CD4-positive, alpha-beta memory T cell (primary cell): ENCODE measurements around the gene CHSY3. TPM values are rescaled to one million over a fixed set of nuclear protein-coding genes. Genes with fewer than 3 reads are reported as not detected.

ENCODE experiments used
- CTCF ChIA-PET: fragments of 350-600 bp; sonication (Branson Sonifier 250); formaldehyde crosslinking; loops from one replicate; lab custom pipeline; 2021; ENCODE audit warnings: inconsistent platforms; ENCODE audit not compliant: partially characterized antibody; lab: Charles Lee
- POLR2A ChIA-PET: fragments of 350-600 bp; sonication (Branson Sonifier 250); formaldehyde crosslinking; loops from one replicate; lab custom pipeline; 2021; ENCODE audit not compliant: partially characterized antibody; lab: Charles Lee
- DNase-seq, 5 donors: peaks; one replicate each; pipeline versions ENCODE4 v3.0.0 to v3.0.0-alpha.2; 2020 to 2022; ENCODE audit warnings: mixed read lengths in 1 of 5
- H3K27ac ChIP-seq: one replicate; pipeline ENCODE4 v1.7.0; 2013; ENCODE audit warnings: low read depth, low read length
- H3K27me3 ChIP-seq: 2 replicates; pipeline ENCODE4 v1.7.0; 2013; ENCODE audit warnings: mild to moderate bottlenecking, low read length, moderate library complexity; ENCODE audit not compliant: insufficient read depth
- H3K36me3 ChIP-seq: 2 replicates; pipeline ENCODE4 v1.7.0; 2013; ENCODE audit warnings: mild to moderate bottlenecking, low read length, moderate library complexity; ENCODE audit not compliant: insufficient read depth
- H3K4me1 ChIP-seq: 2 replicates; pipeline ENCODE4 v1.7.0; 2013; ENCODE audit warnings: mild to moderate bottlenecking, low read length, moderate library complexity; ENCODE audit not compliant: insufficient read depth
- H3K4me3 ChIP-seq, 2 donors: one replicate each; pipeline ENCODE4 v1.7.0; 2013; ENCODE audit warnings: low read length in 2 of 2, mild to moderate bottlenecking in 1 of 2
- H3K9me3 ChIP-seq, 2 donors: one replicate each; pipeline ENCODE4 v1.7.0; 2013; ENCODE audit warnings: low read length in 2 of 2, control low read depth in 1 of 2; ENCODE audit not compliant: control insufficient read depth in 1 of 2
- H3K27ac Mint-ChIP-seq, 7 donors: one replicate each; pipeline ENCODE4 v1.8.0; 2020 to 2021; ENCODE audit warnings: mixed read lengths in 7 of 7, mild to moderate bottlenecking in 6 of 7, inconsistent platforms in 3 of 7, moderate library complexity in 3 of 7
- H3K27me3 Mint-ChIP-seq, 2 donors: one replicate each; pipeline ENCODE4 v1.8.0; 2020 to 2021; ENCODE audit warnings: mixed read lengths in 2 of 2
- H3K36me3 Mint-ChIP-seq, 2 donors: one replicate each; pipeline ENCODE4 v1.8.0; 2020 to 2021; ENCODE audit warnings: mixed read lengths in 2 of 2, inconsistent platforms in 1 of 2, mild to moderate bottlenecking in 1 of 2
- H3K4me1 Mint-ChIP-seq, 4 donors: one replicate each; pipeline ENCODE4 v1.8.0; 2020 to 2021; ENCODE audit warnings: mixed read lengths in 4 of 4, mild to moderate bottlenecking in 1 of 4
- H3K4me3 Mint-ChIP-seq, 8 donors: one replicate each; pipeline ENCODE4 v1.8.0; 2020 to 2021; ENCODE audit warnings: mixed read lengths in 8 of 8, mild to moderate bottlenecking in 7 of 8, moderate library complexity in 6 of 8, inconsistent platforms in 3 of 8
- H3K9me3 Mint-ChIP-seq, 8 donors: one replicate each; pipeline ENCODE4 v1.8.0; 2020 to 2021; ENCODE audit warnings: mixed read lengths in 8 of 8, mild to moderate bottlenecking in 5 of 8, inconsistent platforms in 3 of 8, moderate library complexity in 1 of 8
- intact Hi-C: fragments of 100-400 bp; cut with micrococcal nuclease; formaldehyde crosslinking; loops from one replicate; pipeline ENCODE4 v1.15.1; 2023
- polyA plus RNA-seq, 2 donors: library from polyadenylated mRNA; unstranded; fragments of 300-500 nt; fragmentation: Illumina TruSeq; gene quantifications; one replicate each; pipeline ENCODE4 v1.2.3, GENCODE V29; 2021
- total RNA-seq, 2 experiments: library from RNA; stranded (reverse); gene quantifications; one replicate each; pipeline ENCODE4 v1.2.3, GENCODE V29; 2021

The CHSY3 gene
- total and polyA plus RNA-seq, 4 experiments from 2014 or later, result not detected

GRCh38 chr5:129945774-129946270 is 41.6 kb downstream of the CHSY3 start:
- Mint-ChIP-seq H3K9me3 (peaks cover 0 to 2% (median 0%) of the 10 kb centered on the region in 8 donors), H3K27ac (no peak overlapping the region), H3K4me1 (no peaks in the 10 kb centered on the region), H3K36me3 (no peaks in the 10 kb centered on the region), H3K27me3 (peaks cover 0 to 3% of the 10 kb centered on the region in 2 donors), H3K4me3 (no peak overlapping the region)
- no peak for DNase-seq
- intact Hi-C loops, result no loop called here
- Histone ChIP-seq H3K4me3 (no peak overlapping the region), H3K27me3 (no peaks in the 10 kb centered on the region), H3K4me1 (no peaks in the 10 kb centered on the region), H3K27ac (no peak overlapping the region), H3K9me3 (no peaks in the 10 kb centered on the region), H3K36me3 (no peaks in the 10 kb centered on the region)
- ChIA-PET POLR2A (no interaction called here), CTCF (interaction anchor here (1.0 kb wide), 1 partner anchor 16 kb away, joined by 4 read pairs; no protein-coding TSS in a partner anchor)

GRCh38 chr5:129951039-129951438 is 46.8 kb downstream of the CHSY3 start:
- Histone ChIP-seq H3K4me3 (no peak overlapping the region), H3K36me3 (no peaks in the 10 kb centered on the region), H3K9me3 (no peaks in the 10 kb centered on the region), H3K27ac (no peak overlapping the region), H3K27me3 (no peaks in the 10 kb centered on the region), H3K4me1 (no peaks in the 10 kb centered on the region)
- Mint-ChIP-seq H3K27me3 (peaks cover 0 to 3% of the 10 kb centered on the region in 2 donors), H3K27ac (no peak overlapping the region), H3K9me3 (peaks cover 0 to 6% (median 2%) of the 10 kb centered on the region in 8 donors), H3K4me3 (no peak overlapping the region), H3K4me1 (no peaks in the 10 kb centered on the region), H3K36me3 (no peaks in the 10 kb centered on the region)
- CTCF ChIA-PET, result no interaction called here
- no peak for DNase-seq
- POLR2A ChIA-PET, result no interaction called here
- intact Hi-C loops, result no loop called here

- no peak for DNase-seq
Measured at GRCh38 chr5:129958581-129958980, 54.3 kb downstream of the CHSY3 start.

GRCh38 chr5:129960831-129961230 is 56.6 kb downstream of the CHSY3 start:
- no peak for DNase-seq
- no peaks in the 10 kb centered on the region for H3K9me3 ChIP-seq
- no peak overlapping the region for H3K27ac Mint-ChIP-seq
- peaks cover 0 to 2% of the 10 kb centered on the region in 2 donors for H3K27me3 Mint-ChIP-seq
- no peaks in the 10 kb centered on the region for H3K36me3 Mint-ChIP-seq
- no peak overlapping the region for H3K4me3 Mint-ChIP-seq
- ChIA-PET CTCF (interaction anchor here (0.5 kb wide), 1 partner anchor 11 kb away, joined by 4 read pairs; no protein-coding TSS in a partner anchor), POLR2A (no interaction called here)
- no peaks in the 10 kb centered on the region for H3K36me3 ChIP-seq
- peaks cover 0 to 2% (median 0%) of the 10 kb centered on the region in 8 donors for H3K9me3 Mint-ChIP-seq
- intact Hi-C loops, result no loop called here
- H3K4me1 Mint-ChIP-seq, result no peaks in the 10 kb centered on the region
- H3K4me1 ChIP-seq, result no peaks in the 10 kb centered on the region
- no peak overlapping the region for H3K4me3 ChIP-seq
- no peaks in the 10 kb centered on the region for H3K27me3 ChIP-seq
- H3K27ac ChIP-seq, result no peak overlapping the region

More at GRCh38 chr5:129958581-129958980, 54.3 kb downstream of the CHSY3 start:
- no peaks in the 10 kb centered on the region for H3K36me3 ChIP-seq
- no peaks in the 10 kb centered on the region for H3K4me1 Mint-ChIP-seq
- intact Hi-C loops, result no loop called here
- no peaks in the 10 kb centered on the region for H3K27me3 ChIP-seq
- CTCF ChIA-PET, result no interaction called here
- no peak overlapping the region for H3K4me3 Mint-ChIP-seq
- H3K9me3 ChIP-seq, result no peaks in the 10 kb centered on the region
- POLR2A ChIA-PET, result no interaction called here
- peaks cover 0 to 6% (median 0%) of the 10 kb centered on the region in 8 donors for H3K9me3 Mint-ChIP-seq
- H3K4me3 ChIP-seq, result no peak overlapping the region
- H3K4me1 ChIP-seq, result no peaks in the 10 kb centered on the region
- no peaks in the 10 kb centered on the region for H3K36me3 Mint-ChIP-seq
- no peak overlapping the region for H3K27ac ChIP-seq
- peaks cover 0 to 2% of the 10 kb centered on the region in 2 donors for H3K27me3 Mint-ChIP-seq
- no peak overlapping the region for H3K27ac Mint-ChIP-seq

- Mint-ChIP-seq H3K27me3 (peaks cover 0 to 2% of the 10 kb centered on the region in 2 donors), H3K27ac (no peak overlapping the region), H3K4me1 (no peaks in the 10 kb centered on the region), H3K36me3 (no peaks in the 10 kb centered on the region), H3K9me3 (peaks cover 0 to 2% (median 0%) of the 10 kb centered on the region in 8 donors), H3K4me3 (no peak overlapping the region)
- H3K36me3 ChIP-seq, result no peaks in the 10 kb centered on the region
- ChIA-PET CTCF (no interaction called here), POLR2A (no interaction called here)
- H3K27me3 ChIP-seq, result no peaks in the 10 kb centered on the region
- H3K9me3 ChIP-seq, result no peaks in the 10 kb centered on the region
- H3K4me1 ChIP-seq, result no peaks in the 10 kb centered on the region
- H3K4me3 ChIP-seq, result no peak overlapping the region
- no peak for DNase-seq
- no peak overlapping the region for H3K27ac ChIP-seq
- intact Hi-C loops, result no loop called here
Measured at GRCh38 chr5:129962506-129962905, 58.2 kb downstream of the CHSY3 start.

GRCh38 chr5:129963359-129963758 is 59.1 kb downstream of the CHSY3 start:
- intact Hi-C loops, result no loop called here
- Mint-ChIP-seq H3K4me1 (no peaks in the 10 kb centered on the region), H3K4me3 (no peak overlapping the region), H3K9me3 (peaks cover 0 to 2% (median 0%) of the 10 kb centered on the region in 8 donors), H3K27me3 (peaks cover 0 to 2% of the 10 kb centered on the region in 2 donors), H3K27ac (no peak overlapping the region), H3K36me3 (no peaks in the 10 kb centered on the region)
- H3K27ac ChIP-seq, result no peak overlapping the region
- DNase-seq, result no peak
- POLR2A ChIA-PET, result no interaction called here
- H3K9me3 ChIP-seq, result no peaks in the 10 kb centered on the region
- no peaks in the 10 kb centered on the region for H3K4me1 ChIP-seq
- H3K27me3 ChIP-seq, result no peaks in the 10 kb centered on the region
- H3K36me3 ChIP-seq, result no peaks in the 10 kb centered on the region
- no peak overlapping the region for H3K4me3 ChIP-seq
- CTCF ChIA-PET, result no interaction called here

- Histone ChIP-seq H3K4me3 (no peak overlapping the region), H3K4me1 (no peaks in the 10 kb centered on the region), H3K27me3 (no peaks in the 10 kb centered on the region), H3K27ac (no peak overlapping the region), H3K36me3 (no peaks in the 10 kb centered on the region), H3K9me3 (no peaks in the 10 kb centered on the region)
- Mint-ChIP-seq H3K36me3 (no peaks in the 10 kb centered on the region), H3K4me1 (no peaks in the 10 kb centered on the region), H3K27me3 (peaks cover 0 to 2% of the 10 kb centered on the region in 2 donors), H3K9me3 (peaks cover 0 to 4% (median 0%) of the 10 kb centered on the region in 8 donors), H3K27ac (no peak overlapping the region), H3K4me3 (no peak overlapping the region)
- intact Hi-C loops, result no loop called here
- POLR2A ChIA-PET, result no interaction called here
- no peak for DNase-seq
- CTCF ChIA-PET, result no interaction called here
Measured at GRCh38 chr5:129966071-129966470, 61.8 kb downstream of the CHSY3 start.
